ENCODE data around the gene RSPH1. TPM values are rescaled to one million over a fixed set of nuclear protein-coding genes. Genes with fewer than 3 reads are reported as not detected.

RSPH1 gene
- total RNA-seq, 1 experiment from 2014 or later = 0.41 TPM

GRCh38 chr21:42455754-42456440 is 40.1 kb downstream of the RSPH1 start:
- in situ Hi-C loops (cut with HindIII; ENCODE audit: low sequenced_read_pairs) = no loop called here
- no peak for DNase-seq (ENCODE audit: low spot score)

GRCh38 chr21:42455196-42455595 is 40.8 kb downstream of the RSPH1 start:
- in situ Hi-C loops (cut with HindIII; ENCODE audit: low sequenced_read_pairs) = no loop called here
- no peak for DNase-seq (ENCODE audit: low spot score)

- no peak for DNase-seq (ENCODE audit: low spot score)
- in situ Hi-C loops (cut with HindIII; ENCODE audit: low sequenced_read_pairs) = no loop called here
Measured at GRCh38 chr21:42454786-42455185, 41.2 kb downstream of the RSPH1 start.

- in situ Hi-C loops (cut with HindIII; ENCODE audit: low sequenced_read_pairs) = no loop called here
- DNase-seq (ENCODE audit: low spot score) = no peak
Measured at GRCh38 chr21:42453986-42454570, 41.9 kb downstream of the RSPH1 start.

GRCh38 chr21:42453224-42453985 is 42.6 kb downstream of the RSPH1 start:
- in situ Hi-C loops (cut with HindIII; ENCODE audit: low sequenced_read_pairs) = no loop called here
- DNase-seq (ENCODE audit: low spot score) = no peak

- in situ Hi-C loops (cut with HindIII; ENCODE audit: low sequenced_read_pairs) = no loop called here
- DNase-seq (ENCODE audit: low spot score) = no peak
Measured at GRCh38 chr21:42452401-42453223, 43.4 kb downstream of the RSPH1 start.

- no peak for DNase-seq (ENCODE audit: low spot score)
- in situ Hi-C loops (cut with HindIII; ENCODE audit: low sequenced_read_pairs) = no loop called here
Measured at GRCh38 chr21:42451941-42452340, 44.1 kb downstream of the RSPH1 start.

- in situ Hi-C loops (cut with HindIII; ENCODE audit: low sequenced_read_pairs) = no loop called here
- DNase-seq (ENCODE audit: low spot score) = no peak
Measured at GRCh38 chr21:42448686-42449085, 47.3 kb downstream of the RSPH1 start.

GRCh38 chr21:42447732-42448131 is 48.3 kb downstream of the RSPH1 start:
- in situ Hi-C loops (cut with HindIII; ENCODE audit: low sequenced_read_pairs) = no loop called here
- no peak for DNase-seq (ENCODE audit: low spot score)

- DNase-seq (ENCODE audit: low spot score) = no peak
- in situ Hi-C loops (cut with HindIII; ENCODE audit: low sequenced_read_pairs) = no loop called here
Measured at GRCh38 chr21:42447182-42447581, 48.8 kb downstream of the RSPH1 start.

GRCh38 chr21:42446531-42446930 is 49.5 kb downstream of the RSPH1 start:
- in situ Hi-C loops (cut with HindIII; ENCODE audit: low sequenced_read_pairs) = no loop called here
- DNase-seq (ENCODE audit: low spot score) = no peak

- in situ Hi-C loops (cut with HindIII; ENCODE audit: low sequenced_read_pairs) = no loop called here
- no peak for DNase-seq (ENCODE audit: low spot score)
Measured at GRCh38 chr21:42445311-42445710, 50.7 kb downstream of the RSPH1 start.

GRCh38 chr21:42444745-42445059 is 51.3 kb downstream of the RSPH1 start:
- in situ Hi-C loops (cut with HindIII; ENCODE audit: low sequenced_read_pairs) = no loop called here
- no peak for DNase-seq (ENCODE audit: low spot score)

- in situ Hi-C loops (cut with HindIII; ENCODE audit: low sequenced_read_pairs) = no loop called here
- DNase-seq (ENCODE audit: low spot score) = no peak
Measured at GRCh38 chr21:42443876-42444744, 51.9 kb downstream of the RSPH1 start.

GRCh38 chr21:42443181-42443785 is 52.7 kb downstream of the RSPH1 start:
- DNase-seq (ENCODE audit: low spot score) = no peak
- in situ Hi-C loops (cut with HindIII; ENCODE audit: low sequenced_read_pairs) = no loop called here

- DNase-seq (ENCODE audit: low spot score) = no peak
- in situ Hi-C loops (cut with HindIII; ENCODE audit: low sequenced_read_pairs) = no loop called here
Measured at GRCh38 chr21:42441963-42442362, 54.1 kb downstream of the RSPH1 start.

- in situ Hi-C loops (cut with HindIII; ENCODE audit: low sequenced_read_pairs) = no loop called here
- no peak for DNase-seq (ENCODE audit: low spot score)
Measured at GRCh38 chr21:42440187-42440792, 55.7 kb downstream of the RSPH1 start.

Measured in G401 (cell line).